H9 (cell line): ENCODE results near the gene RPL34. TPM values are rescaled to one million over a fixed set of nuclear protein-coding genes. Genes with fewer than 3 reads are reported as not detected.

Source experiments
- DNase-seq: peaks from one replicate; pipeline ENCODE4 v3.0.0-alpha.2; 2017
- H2AFZ ChIP-seq: one replicate; pipeline ENCODE4 v1.6.1; 2013; ENCODE audit warnings: mild to moderate bottlenecking, low read length, control low read depth, moderate library complexity
- H2AK5ac ChIP-seq: 2 replicates; pipeline ENCODE4 v1.6.1; 2013; ENCODE audit warnings: low read length, control low read depth, mixed read lengths; ENCODE audit not compliant: insufficient read length
- H2BK120ac ChIP-seq: one replicate; pipeline ENCODE4 v1.6.1; 2013; ENCODE audit warnings: low read depth, mild to moderate bottlenecking, low read length, control low read depth, inconsistent platforms; ENCODE audit not compliant: poor library complexity, severe bottlenecking
- H2BK12ac ChIP-seq: 2 replicates; pipeline ENCODE4 v1.6.1; 2013; ENCODE audit warnings: low read length, control low read depth, mixed read lengths, low read depth; ENCODE audit not compliant: insufficient read length
- H2BK15ac ChIP-seq: 2 replicates; pipeline ENCODE4 v1.6.1; 2013; ENCODE audit warnings: low read depth, low read length, control low read depth
- H2BK20ac ChIP-seq: one replicate; pipeline ENCODE4 v1.6.1; 2013; ENCODE audit warnings: low read depth, mild to moderate bottlenecking, low read length, control low read depth, inconsistent platforms; ENCODE audit not compliant: poor library complexity, severe bottlenecking
- H2BK5ac ChIP-seq: 2 replicates; pipeline ENCODE4 v1.6.1; 2013; ENCODE audit warnings: low read length, control low read depth, mixed read lengths; ENCODE audit not compliant: insufficient read length
- H3K14ac ChIP-seq: 2 replicates; pipeline ENCODE4 v1.6.1; 2013; ENCODE audit warnings: low read length, control low read depth; ENCODE audit not compliant: insufficient read depth
- H3K18ac ChIP-seq: 2 replicates; pipeline ENCODE4 v1.6.1; 2013; ENCODE audit warnings: low read depth, mild to moderate bottlenecking, mixed read lengths, low read length, control low read depth; ENCODE audit not compliant: insufficient read length
- H3K23ac ChIP-seq: 2 replicates; pipeline ENCODE4 v1.6.1; 2013; ENCODE audit warnings: low read length, control low read depth, mixed read lengths, low read depth; ENCODE audit not compliant: insufficient read length
- H3K23me2 ChIP-seq: 2 replicates; pipeline ENCODE4 v1.6.1; 2013; ENCODE audit warnings: low read depth, mild to moderate bottlenecking, mixed read lengths, low read length, control low read depth; ENCODE audit not compliant: insufficient read length, poor library complexity, severe bottlenecking
- H3K27ac ChIP-seq: 2 replicates; pipeline ENCODE4 v1.5.1; 2013; ENCODE audit warnings: low read length, control low read depth, mixed read lengths, low read depth; ENCODE audit not compliant: insufficient read length
- H3K27me3 ChIP-seq: 2 replicates; pipeline ENCODE4 v1.6.1; 2013; ENCODE audit warnings: low read length, control low read depth, inconsistent platforms; ENCODE audit not compliant: insufficient read depth
- H3K4ac ChIP-seq: 2 replicates; pipeline ENCODE4 v1.6.1; 2013; ENCODE audit warnings: low read depth, mild to moderate bottlenecking, control low read depth, inconsistent platforms, low read length, moderate library complexity
- H3K4me1 ChIP-seq: 2 replicates; pipeline ENCODE4 v1.6.1; 2013; ENCODE audit warnings: low read length, control low read depth, inconsistent platforms; ENCODE audit not compliant: insufficient read depth
- H3K4me2 ChIP-seq: 2 replicates; pipeline ENCODE4 v1.6.1; 2013; ENCODE audit warnings: low read length, control low read depth, mixed read lengths; ENCODE audit not compliant: insufficient read length, insufficient read depth
- H3K56ac ChIP-seq: 2 replicates; pipeline ENCODE4 v1.6.1; 2013; ENCODE audit warnings: low read depth, mild to moderate bottlenecking, mixed read lengths, low read length, control low read depth; ENCODE audit not compliant: insufficient read length
- H3K79me1 ChIP-seq: 2 replicates; pipeline ENCODE4 v1.6.1; 2013; ENCODE audit warnings: low read depth, mild to moderate bottlenecking, moderate library complexity, low read length, control low read depth, inconsistent platforms; ENCODE audit not compliant: insufficient read depth, poor library complexity, severe bottlenecking
- H3K79me2 ChIP-seq: 2 replicates; pipeline ENCODE4 v1.6.1; 2013; ENCODE audit warnings: low read length, control low read depth, inconsistent platforms; ENCODE audit not compliant: insufficient read depth
- H3K9ac ChIP-seq: 2 replicates; pipeline ENCODE4 v1.6.1; 2013; ENCODE audit warnings: low read length, control low read depth, mixed read lengths; ENCODE audit not compliant: insufficient read length; ENCODE audit errors: extremely low read depth
- H3K9me3 ChIP-seq: one replicate; pipeline ENCODE4 v1.6.1; 2013; ENCODE audit warnings: low read depth, low read length, inconsistent platforms; ENCODE audit not compliant: control insufficient read depth
- H3T11ph ChIP-seq: one replicate; pipeline ENCODE4 v1.6.1; 2013; ENCODE audit warnings: mild to moderate bottlenecking, low read length, control low read depth, inconsistent platforms
- H4K20me1 ChIP-seq: one replicate; pipeline ENCODE4 v1.6.1; 2013; ENCODE audit not compliant: control insufficient read depth, insufficient read length, insufficient read depth
- H4K5ac ChIP-seq: 2 replicates; pipeline ENCODE4 v1.6.1; 2013; ENCODE audit warnings: low read depth, mild to moderate bottlenecking, mixed read lengths, low read length, control low read depth; ENCODE audit not compliant: insufficient read length
- H4K8ac ChIP-seq: replicated peaks from 2 replicates; pipeline ENCODE4 v1.6.1; 2013; ENCODE audit warnings: low read length, control low read depth, mixed read lengths, low read depth; ENCODE audit not compliant: insufficient read length
- H4K91ac ChIP-seq: 2 replicates; pipeline ENCODE4 v1.6.1; 2013; ENCODE audit warnings: low read depth, mild to moderate bottlenecking, moderate library complexity, mixed read lengths, low read length, control low read depth; ENCODE audit not compliant: insufficient read length
- H3K27ac Mint-ChIP-seq, 3 experiments: 2 replicates in 2 of 3; 3 replicates in 1 of 3; pipeline ENCODE4 v1.8.0; 2020 to 2021; ENCODE audit warnings: mixed read lengths in 3 of 3, mild to moderate bottlenecking in 1 of 3, moderate library complexity in 1 of 3
- H3K27me3 Mint-ChIP-seq: 2 replicates; pipeline ENCODE4 v1.8.0; 2021; ENCODE audit warnings: low read depth, mild to moderate bottlenecking, moderate library complexity, mixed read lengths
- H3K36me3 Mint-ChIP-seq, 3 experiments: 2 replicates in 2 of 3; 3 replicates in 1 of 3; pipeline ENCODE4 v1.8.0; 2020 to 2021; ENCODE audit warnings: low read depth in 3 of 3, mixed read lengths in 3 of 3; ENCODE audit not compliant: insufficient read depth in 1 of 3
- H3K4me1 Mint-ChIP-seq, 2 experiments: 2 replicates each; pipeline ENCODE4 v1.8.0; 2020; ENCODE audit warnings: mixed read lengths in 2 of 2
- H3K4me3 Mint-ChIP-seq, 2 experiments: 2 replicates in 1 of 2; 3 replicates in 1 of 2; pipeline ENCODE4 v1.8.0; 2020 to 2021; ENCODE audit warnings: mild to moderate bottlenecking in 2 of 2, mixed read lengths in 2 of 2, moderate library complexity in 1 of 2
- H3K9me3 Mint-ChIP-seq, 2 experiments: 2 replicates in 1 of 2; 3 replicates in 1 of 2; pipeline ENCODE4 v1.8.0; 2020; ENCODE audit warnings: mild to moderate bottlenecking in 2 of 2, mixed read lengths in 2 of 2, moderate library complexity in 1 of 2
- CTCF ChIP-seq: fragments of 200-600 bp; sonication (generic); conservative IDR thresholded peaks from 3 replicates; pipeline ENCODE4 v1.8.0; 2021; ENCODE audit warnings: antibody characterized with exemption, mild to moderate bottlenecking
- WGBS: extraction: QIAGEN DNeasy Blood & Tissue Kit; methylation state at CpG from one replicate; pipeline ENCODE4 v1.1.7; 2013; ENCODE audit warnings: missing lambda C conversion rate, low lambda C conversion rate, mixed read lengths; ENCODE audit not compliant: insufficient read length; ENCODE audit errors: extremely low coverage; 5-methylcytosine and 5-hydroxymethylcytosine counted together
- total RNA-seq: library from RNA; stranded (reverse); gene quantifications from 2 replicates; pipeline ENCODE4 v1.2.1, GENCODE V29; 2021

RPL34 gene
- total RNA-seq, 1 experiment from 2014 or later = 1,375 TPM

DNA sequence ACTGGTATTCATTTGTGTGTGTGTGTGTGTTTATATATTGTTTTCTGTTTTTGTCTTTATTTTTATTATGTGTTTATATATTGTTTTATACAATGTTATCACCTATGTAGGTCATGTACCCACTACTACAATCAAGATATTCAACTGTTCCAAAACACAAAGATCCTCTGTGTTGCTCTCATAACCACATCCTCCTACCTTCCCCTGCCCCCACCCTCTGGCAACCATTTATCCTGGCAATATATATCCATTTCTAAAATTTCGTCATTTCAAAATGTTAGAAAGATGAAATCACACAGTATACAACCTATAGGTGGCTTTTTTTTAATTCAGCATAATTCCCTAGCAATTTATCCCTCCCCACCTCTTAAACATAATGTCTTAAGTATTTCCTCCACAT, 18.8 kb upstream of the RPL34 start:
- no peak overlapping the region for H4K91ac ChIP-seq

More for the DNA sequence above, 18.8 kb upstream of the RPL34 start:
- no peaks in the 10 kb centered on the region for H3K79me2 ChIP-seq
- no peak overlapping the region for H4K8ac ChIP-seq
- Mint-ChIP-seq H3K4me1 (no peaks in the 10 kb centered on the region), H3K27me3 (peaks cover 7% of the 10 kb centered on the region), H3K27ac (no peak overlapping the region), H3K9me3 (peaks cover 3 to 5% of the 10 kb centered on the region in 2 experiments; a peak in 4 of 5 replicates), H3K4me3 (no peak overlapping the region), H3K36me3 (peaks cover 0 to 4% (median 2%) of the 10 kb centered on the region in 3 experiments; a peak in 3 of 7 replicates)
- no peak overlapping the region for H3K4ac ChIP-seq
- H2BK15ac ChIP-seq = no peak overlapping the region
- H2AFZ ChIP-seq = no peak overlapping the region
- H2BK120ac ChIP-seq = no peak overlapping the region
- no peak overlapping the region for H3K9ac ChIP-seq
- no peak overlapping the region for H2BK12ac ChIP-seq
- no peaks in the 10 kb centered on the region for H3K27me3 ChIP-seq
- H3K18ac ChIP-seq = no peak overlapping the region
- no peak overlapping the region for H2BK20ac ChIP-seq
- H3K27ac ChIP-seq = no peak overlapping the region
- no peak overlapping the region for H3K14ac ChIP-seq
- no peak overlapping the region for H4K5ac ChIP-seq
- H3K4me2 ChIP-seq = no peak overlapping the region
- H3K56ac ChIP-seq = no peak overlapping the region
- H3K23me2 ChIP-seq = no peaks in the 10 kb centered on the region
- no peak for DNase-seq
- no CpG with 5 or more reads among the region's 1 CpG for WGBS
- TF ChIP-seq CTCF = no peak
- no peak overlapping the region for H3T11ph ChIP-seq
- H2BK5ac ChIP-seq = no peak overlapping the region
- H2AK5ac ChIP-seq = no peak overlapping the region
- H4K20me1 ChIP-seq = no peaks in the 10 kb centered on the region
- no peaks in the 10 kb centered on the region for H3K79me1 ChIP-seq
- no peaks in the 10 kb centered on the region for H3K9me3 ChIP-seq
- no peaks in the 10 kb centered on the region for H3K4me1 ChIP-seq
- H3K23ac ChIP-seq = no peak overlapping the region
